Keratinocyte (primary cell): ENCODE results near the gene RAMACL. TPM values are rescaled to one million over a fixed set of nuclear protein-coding genes. Genes with fewer than 3 reads are reported as not detected.

ENCODE experiments used
- DNase-seq: peaks from one replicate; pipeline ENCODE4 v3.0.0-alpha.2; 2011; ENCODE audit warnings: low read depth, missing footprints, low spot score
- FAIRE-seq: peaks from 2 replicates; lab custom pipeline; 2011; peaks lifted over from hg19 to GRCh38; lab: Jason Lieb, UNC
- H2AFZ ChIP-seq: 2 replicates; pipeline ENCODE4 v1.6.0; 2012; ENCODE audit warnings: low read length, control low read depth, inconsistent platforms; ENCODE audit not compliant: control insufficient read depth
- H3K27ac ChIP-seq: 2 replicates; pipeline ENCODE4 v1.5.1; 2011; ENCODE audit warnings: low read length; ENCODE audit not compliant: control insufficient read depth, insufficient read depth
- H3K27me3 ChIP-seq: 3 replicates; pipeline ENCODE4 v1.6.0; 2011; ENCODE audit warnings: low read length; ENCODE audit not compliant: control insufficient read depth, insufficient read depth; ENCODE audit errors: extremely low read depth
- H3K36me3 ChIP-seq, 2 experiments: 2 replicates in 1 of 2; 3 replicates in 1 of 2; pipeline ENCODE4 v1.5.1; 2011; ENCODE audit warnings: low read length in 2 of 2, mild to moderate bottlenecking in 1 of 2; ENCODE audit not compliant: control insufficient read depth in 2 of 2, insufficient read depth in 2 of 2; ENCODE audit errors: extremely low read depth in 1 of 2
- H3K4me1 ChIP-seq: 3 replicates; pipeline ENCODE4 v1.5.1; 2011; ENCODE audit warnings: low read length; ENCODE audit not compliant: control insufficient read depth, insufficient read depth; ENCODE audit errors: extremely low read depth
- H3K4me2 ChIP-seq: 3 replicates; pipeline ENCODE4 v1.6.0; 2011; ENCODE audit warnings: low read depth, low read length; ENCODE audit not compliant: control insufficient read depth, insufficient read depth; ENCODE audit errors: extremely low read depth
- H3K4me3 ChIP-seq, 3 experiments: fragments of 200-600 bp in 1 of 3; sonication (generic) in 1 of 3; 2 replicates in 2 of 3; 3 replicates in 1 of 3; pipeline ENCODE4 v1.5.1; 2011 to 2016; ENCODE audit warnings: low read length in 3 of 3, mild to moderate bottlenecking in 3 of 3, control low read depth in 2 of 3, inconsistent platforms in 1 of 3, low read depth in 1 of 3, mixed read lengths in 1 of 3, mixed run types in 1 of 3, moderate library complexity in 1 of 3; ENCODE audit not compliant: control insufficient read depth in 2 of 3, insufficient read depth in 2 of 3; ENCODE audit errors: extremely low read depth in 1 of 3
- H3K79me2 ChIP-seq: 2 replicates; pipeline ENCODE4 v1.6.0; 2012; ENCODE audit warnings: low read length; ENCODE audit not compliant: control insufficient read depth, insufficient read depth
- H3K9ac ChIP-seq: 3 replicates; pipeline ENCODE4 v1.6.0; 2011; ENCODE audit warnings: low read length; ENCODE audit not compliant: control insufficient read depth, insufficient read depth; ENCODE audit errors: extremely low read depth
- H3K9me1 ChIP-seq: 3 replicates; pipeline ENCODE4 v1.6.0; 2011; ENCODE audit warnings: low read length; ENCODE audit not compliant: control insufficient read depth, insufficient read depth; ENCODE audit errors: extremely low read depth
- H3K9me3 ChIP-seq: 2 replicates; pipeline ENCODE4 v1.5.1; 2012; ENCODE audit warnings: low read depth, low read length; ENCODE audit not compliant: control insufficient read depth
- H4K20me1 ChIP-seq: 3 replicates; pipeline ENCODE4 v1.6.0; 2011; ENCODE audit warnings: low read length; ENCODE audit not compliant: control insufficient read depth, insufficient read depth; ENCODE audit errors: extremely low read depth
- EZH2 ChIP-seq: IDR thresholded peaks from one replicate; pipeline ENCODE4 v1.6.1; 2012; ENCODE audit warnings: inconsistent platforms, mild to moderate bottlenecking, low read length, moderate library complexity
- dilution Hi-C: fragments of 300-500 bp; cut with MboI; formaldehyde crosslinking; loops from one replicate; pipeline ENCODE4 v1.7.0; 2020; ENCODE audit warnings: low sequenced_read_pairs; ENCODE audit not compliant: extremely low pct_ligation_motif_present
- polyA plus RNA-seq, 5 experiments: library from polyadenylated mRNA; depleted of rRNA in 3 of 5; stranded (reverse) in 3 of 5; stranded (forward) in 1 of 5; unstranded in 1 of 5; fragments of >200 nt; gene quantifications; 1 replicate in 1 of 5; 2 replicates in 3 of 5; 3 replicates in 1 of 5; pipeline versions ENCODE4 v1.2.1 to v1.2.3, GENCODE V29; 2011 to 2012; ENCODE audit warnings: missing spikeins in 2 of 5, low read depth in 1 of 5, low replicate concordance in 1 of 5
- TF ChIP-seq, protein P1 (sequence below), 3 experiments: IDR thresholded peaks in 1 of 3; conservative IDR thresholded peaks in 1 of 3; optimal IDR thresholded peaks in 1 of 3; 2 replicates in 2 of 3; 3 replicates in 1 of 3; pipeline versions ENCODE3 to v1.5.1; 2011; ENCODE audit warnings: low read length in 3 of 3, mild to moderate bottlenecking in 3 of 3, moderate library complexity in 2 of 3, control low read depth in 1 of 3, inconsistent platforms in 1 of 3; ENCODE audit not compliant: insufficient read depth in 2 of 3; ENCODE audit errors: extremely low read depth in 1 of 3

Gene RAMACL
- polyA plus RNA-seq, 1 donor (not counting 4 experiments of a cell fraction or from before 2014, with no cell fraction given), result 5.3 TPM

DNA sequence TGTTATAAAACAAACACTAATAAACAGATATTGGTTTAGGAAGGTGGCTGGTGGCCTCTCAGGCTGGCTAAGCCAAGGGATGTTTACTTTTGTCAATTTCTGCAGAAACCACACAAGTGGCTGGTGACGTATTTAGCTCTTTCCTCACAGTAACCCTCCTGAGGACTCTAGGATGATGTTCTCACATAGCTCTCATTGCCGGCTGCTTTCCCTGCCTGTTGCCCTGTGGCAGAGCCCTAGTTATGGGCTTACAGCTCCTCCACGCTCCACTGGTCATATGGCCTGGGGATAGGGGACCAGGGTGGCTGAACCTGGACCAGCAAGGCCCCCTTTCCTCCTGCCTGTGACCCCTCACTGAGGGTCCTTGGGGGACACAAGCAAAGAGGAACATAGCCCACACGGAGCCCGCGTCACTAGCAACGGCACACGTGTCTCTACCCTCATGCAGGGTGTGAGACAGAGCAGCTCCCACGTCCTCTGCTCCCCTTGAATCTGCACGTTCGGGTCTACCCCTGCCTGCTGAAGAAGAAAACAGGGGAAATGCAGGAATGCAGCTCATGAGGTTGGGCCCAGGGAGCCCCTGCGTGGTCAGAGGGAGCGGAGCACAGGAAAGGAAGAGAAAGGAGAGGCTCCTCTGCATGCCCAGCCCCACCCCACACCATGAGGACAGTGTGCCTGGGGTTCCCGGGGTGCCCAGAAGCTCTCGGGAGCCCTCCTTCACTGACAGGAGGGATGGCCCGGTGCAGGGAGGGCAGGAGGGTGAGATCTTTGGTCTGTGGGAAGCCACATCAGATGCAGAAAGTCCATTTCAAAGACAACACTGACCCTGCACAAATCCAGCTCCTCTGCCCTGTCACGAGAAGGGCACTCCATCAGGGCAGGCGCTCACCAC, 13.9 kb downstream of the RAMACL start:
- DNase-seq, result no peak

DNA sequence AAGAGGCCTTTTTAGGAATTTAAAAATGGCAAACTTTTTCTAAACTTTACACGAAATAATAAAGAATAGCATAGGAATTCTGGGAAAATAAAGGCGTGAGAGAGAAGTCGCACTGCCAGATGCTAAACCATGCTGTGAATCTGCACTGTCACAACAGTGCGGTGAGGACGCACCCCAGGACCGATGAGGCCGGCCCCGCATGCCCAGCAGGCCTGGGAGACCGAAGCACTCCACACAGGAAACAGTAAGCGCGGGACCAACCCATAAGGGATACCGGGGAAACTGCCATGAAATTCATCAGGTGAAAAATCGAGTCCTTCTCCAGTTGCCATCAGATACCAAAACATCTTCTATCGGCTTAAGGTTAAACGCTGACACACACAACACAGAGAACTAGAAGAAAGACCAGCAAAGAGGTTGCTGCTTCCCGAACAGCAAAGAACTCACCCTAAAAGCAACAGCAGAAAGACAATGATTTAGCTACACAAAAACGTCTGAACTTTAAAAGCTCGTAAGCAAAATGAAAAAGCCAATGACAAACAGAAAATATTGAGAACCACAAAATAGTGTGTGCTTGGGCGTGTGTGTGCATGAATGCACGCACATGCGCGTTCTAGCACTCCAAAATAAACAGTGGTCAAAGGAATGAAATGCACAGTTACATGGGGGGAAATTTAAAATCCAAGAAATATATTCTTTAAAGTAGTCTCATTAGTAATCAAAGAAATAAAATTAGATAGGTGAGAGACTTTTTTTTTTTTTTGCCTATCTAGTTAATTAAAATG, 15.4 kb downstream of the RAMACL start:
- Histone ChIP-seq H2AFZ (no peak overlapping the region), H3K4me1 (peaks cover 19% of the 10 kb centered on the region), H4K20me1 (no peaks in the 10 kb centered on the region), H3K9ac (no peak overlapping the region), H3K79me2 (no peaks in the 10 kb centered on the region), H3K27me3 (no peaks in the 10 kb centered on the region), H3K4me2 (no peak overlapping the region), H3K9me3 (no peaks in the 10 kb centered on the region), H3K9me1 (no peaks in the 10 kb centered on the region), H3K36me3 (no peaks in the 10 kb centered on the region), H3K27ac (no peak overlapping the region), H3K4me3 (no peak overlapping the region)
- DNase-seq, result no peak
- TF ChIP-seq, protein P1, sequence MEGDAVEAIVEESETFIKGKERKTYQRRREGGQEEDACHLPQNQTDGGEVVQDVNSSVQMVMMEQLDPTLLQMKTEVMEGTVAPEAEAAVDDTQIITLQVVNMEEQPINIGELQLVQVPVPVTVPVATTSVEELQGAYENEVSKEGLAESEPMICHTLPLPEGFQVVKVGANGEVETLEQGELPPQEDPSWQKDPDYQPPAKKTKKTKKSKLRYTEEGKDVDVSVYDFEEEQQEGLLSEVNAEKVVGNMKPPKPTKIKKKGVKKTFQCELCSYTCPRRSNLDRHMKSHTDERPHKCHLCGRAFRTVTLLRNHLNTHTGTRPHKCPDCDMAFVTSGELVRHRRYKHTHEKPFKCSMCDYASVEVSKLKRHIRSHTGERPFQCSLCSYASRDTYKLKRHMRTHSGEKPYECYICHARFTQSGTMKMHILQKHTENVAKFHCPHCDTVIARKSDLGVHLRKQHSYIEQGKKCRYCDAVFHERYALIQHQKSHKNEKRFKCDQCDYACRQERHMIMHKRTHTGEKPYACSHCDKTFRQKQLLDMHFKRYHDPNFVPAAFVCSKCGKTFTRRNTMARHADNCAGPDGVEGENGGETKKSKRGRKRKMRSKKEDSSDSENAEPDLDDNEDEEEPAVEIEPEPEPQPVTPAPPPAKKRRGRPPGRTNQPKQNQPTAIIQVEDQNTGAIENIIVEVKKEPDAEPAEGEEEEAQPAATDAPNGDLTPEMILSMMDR (optimal IDR thresholded peaks at IDR 0.05 in 1 of 3, IDR thresholded peaks at IDR 0.05 in 1 of 3, conservative IDR thresholded peaks at IDR 0.05 in 1 of 3; ENCODE audit: extremely low read depth in 1 of 3, insufficient read depth in 2 of 3, low read length in 3 of 3), result no peak
- dilution Hi-C loops, result no loop called here
- FAIRE-seq, result no peak

More for the DNA sequence above, 13.9 kb downstream of the RAMACL start:
- Histone ChIP-seq H3K27me3 (no peaks in the 10 kb centered on the region), H2AFZ (no peak overlapping the region), H3K4me2 (no peak overlapping the region), H3K9me3 (no peaks in the 10 kb centered on the region), H3K4me1 (peaks cover 5% of the 10 kb centered on the region), H4K20me1 (no peaks in the 10 kb centered on the region), H3K4me3 (no peak overlapping the region), H3K27ac (no peak overlapping the region), H3K79me2 (no peaks in the 10 kb centered on the region), H3K9me1 (no peaks in the 10 kb centered on the region), H3K9ac (no peak overlapping the region), H3K36me3 (no peaks in the 10 kb centered on the region)
- dilution Hi-C loops, result no loop called here
- no peak for FAIRE-seq
- TF ChIP-seq, protein P1 (optimal IDR thresholded peaks at IDR 0.05 in 1 of 3, IDR thresholded peaks at IDR 0.05 in 1 of 3, conservative IDR thresholded peaks at IDR 0.05 in 1 of 3; ENCODE audit: extremely low read depth in 1 of 3, insufficient read depth in 2 of 3, low read length in 3 of 3), result no peak
- no peak for TF ChIP-seq EZH2
